HG03196 (cell line): Measurements from ENCODE around the gene NDST4.
"Not testable (repeated sequence)": the region's sequence is repeated elsewhere in the genome, so short reads cannot be mapped to it uniquely, and the experiment has no call there.

Experiments
- ATAC-seq: cut with Tn5 transposase; IDR thresholded peaks from one replicate; pipeline ENCODE4 v1.9.1; 2021; ENCODE audit not compliant: unreplicated experiment

NDST4 gene

GRCh38 chr4:115058533-115058932 lies 54.9 kb downstream of the NDST4 start:
- ATAC-seq = no peak

GRCh38 chr4:115054836-115055235 lies 58.6 kb downstream of the NDST4 start:
- no peak for ATAC-seq

GRCh38 chr4:115053313-115053712 lies 60.1 kb downstream of the NDST4 start:
- no peak for ATAC-seq

- no peak for ATAC-seq
Observed at GRCh38 chr4:115042496-115042895, 70.9 kb downstream of the NDST4 start.

GRCh38 chr4:115030281-115030680 lies 83.1 kb downstream of the NDST4 start:
- no peak for ATAC-seq

GRCh38 chr4:115028682-115029410 lies 84.6 kb downstream of the NDST4 start:
- ATAC-seq = no peak

GRCh38 chr4:114999880-115000279 lies 113.5 kb downstream of the NDST4 start:
- no peak for ATAC-seq

GRCh38 chr4:114998316-114998715 lies 115.1 kb downstream of the NDST4 start:
- ATAC-seq = no peak

GRCh38 chr4:114997576-114998247 lies 115.7 kb downstream of the NDST4 start:
- ATAC-seq = no peak

- ATAC-seq = no peak
Observed at GRCh38 chr4:114986133-114986532, 127.3 kb downstream of the NDST4 start.

- no peak for ATAC-seq
Observed at GRCh38 chr4:114980932-114981708, 132.3 kb downstream of the NDST4 start.

- not testable (repeated sequence) for ATAC-seq
Observed at GRCh38 chr4:114980399-114980798, 133.0 kb downstream of the NDST4 start.

GRCh38 chr4:114976901-114977300 lies 136.5 kb downstream of the NDST4 start:
- ATAC-seq = no peak

- ATAC-seq = no peak
Observed at GRCh38 chr4:114964026-114964425, 149.4 kb downstream of the NDST4 start.

GRCh38 chr4:114945616-114946015 lies 167.8 kb downstream of the NDST4 start:
- no peak for ATAC-seq

GRCh38 chr4:114941503-114941902 lies 171.9 kb downstream of the NDST4 start:
- ATAC-seq = no peak

GRCh38 chr4:114927881-114928280 lies 185.5 kb downstream of the NDST4 start:
- no peak for ATAC-seq

GRCh38 chr4:114926583-114926982 lies 186.8 kb downstream of the NDST4 start:
- no peak for ATAC-seq

- no peak for ATAC-seq
Observed at GRCh38 chr4:114924311-114924710, 189.1 kb downstream of the NDST4 start.

GRCh38 chr4:114922592-114922933 lies 190.9 kb downstream of the NDST4 start:
- no peak for ATAC-seq

GRCh38 chr4:114921790-114922591 lies 191.4 kb downstream of the NDST4 start:
- ATAC-seq = no peak
